HG03460 (cell line): ENCODE results near the gene GMPR2.

Experiments
- ATAC-seq: cut with Tn5 transposase; IDR thresholded peaks from one replicate; pipeline ENCODE4 v1.9.1; 2021; ENCODE audit not compliant: unreplicated experiment

GMPR2 gene

DNA sequence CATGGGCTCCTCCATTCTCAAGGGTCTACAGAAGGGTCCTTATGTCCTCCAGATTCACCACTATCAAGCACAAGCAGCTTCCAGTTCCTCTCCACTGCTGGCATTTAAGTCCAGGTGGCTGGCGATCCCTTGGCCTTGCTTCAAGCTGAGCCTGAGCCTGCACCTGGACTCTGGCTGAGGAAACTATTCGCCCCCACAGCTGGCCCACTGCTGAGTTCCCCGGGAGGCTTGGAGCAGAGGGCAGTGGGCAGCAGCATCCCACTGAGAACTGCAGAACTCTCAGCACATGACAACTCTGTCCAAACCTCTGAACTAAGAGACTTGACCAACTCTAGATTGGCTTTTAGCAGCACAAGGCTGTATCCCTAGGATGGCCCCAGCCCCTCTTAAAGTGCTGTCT lies 50.0 kb downstream of the GMPR2 start:
- no peak for ATAC-seq

DNA sequence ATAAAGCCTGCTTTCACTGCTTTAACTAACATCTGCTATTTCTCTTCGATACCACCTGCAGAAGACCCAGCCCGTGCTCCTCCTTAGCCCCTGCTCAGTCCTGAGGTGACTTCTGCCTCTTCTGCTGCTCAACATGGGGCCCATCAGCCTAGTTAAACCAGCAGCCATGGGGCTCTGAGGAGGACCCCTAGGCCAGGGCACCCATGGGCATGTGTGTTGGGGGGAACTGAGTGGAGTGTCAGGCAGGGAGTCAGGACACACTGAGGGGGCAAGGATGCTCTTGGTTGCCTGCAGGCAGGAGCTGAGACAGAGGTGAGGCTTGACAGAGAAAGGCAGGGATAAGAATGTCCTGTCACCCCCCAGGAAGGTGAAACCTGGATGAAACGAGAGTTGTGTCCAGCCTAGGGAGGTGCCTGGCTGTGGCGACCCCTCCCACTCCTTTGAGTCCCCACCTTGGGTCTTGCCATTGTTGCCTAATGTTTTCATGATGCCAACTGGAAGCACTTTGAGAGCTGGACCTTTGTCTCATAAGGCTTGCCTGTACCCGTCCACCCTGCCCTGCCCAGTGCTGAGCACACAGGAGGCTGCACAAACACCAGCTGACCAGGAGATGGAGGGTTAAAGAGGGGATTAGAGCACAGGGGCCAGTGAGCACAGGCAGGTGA lies 51.2 kb downstream of the GMPR2 start:
- ATAC-seq: no peak

DNA sequence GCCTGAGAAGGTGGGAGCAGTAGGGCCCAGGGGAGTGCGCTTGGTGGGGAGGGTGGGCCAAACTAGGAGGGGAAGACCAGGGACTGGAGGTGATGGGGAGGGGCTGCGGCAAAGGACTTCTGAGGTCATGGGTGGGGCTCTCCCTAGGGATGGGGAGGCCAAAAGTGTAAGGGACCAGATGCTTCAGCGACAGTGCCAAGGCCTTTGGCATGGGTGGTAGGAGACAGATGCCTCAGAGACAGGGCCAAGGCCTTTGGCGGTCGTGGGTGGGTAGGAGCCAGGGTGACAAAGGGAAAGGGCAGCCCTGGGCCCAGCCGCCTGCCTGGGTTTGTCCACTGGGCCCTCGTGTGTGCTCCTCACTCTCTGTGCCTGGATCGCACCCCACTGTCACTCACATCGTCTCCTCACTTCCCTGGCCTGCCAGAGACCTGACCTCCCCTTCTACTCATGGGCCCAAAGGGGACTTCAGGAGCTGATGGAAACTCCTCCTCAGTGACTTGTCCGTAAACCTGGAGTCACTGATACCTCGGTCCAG lies 51.8 kb downstream of the GMPR2 start:
- ATAC-seq: no peak

DNA sequence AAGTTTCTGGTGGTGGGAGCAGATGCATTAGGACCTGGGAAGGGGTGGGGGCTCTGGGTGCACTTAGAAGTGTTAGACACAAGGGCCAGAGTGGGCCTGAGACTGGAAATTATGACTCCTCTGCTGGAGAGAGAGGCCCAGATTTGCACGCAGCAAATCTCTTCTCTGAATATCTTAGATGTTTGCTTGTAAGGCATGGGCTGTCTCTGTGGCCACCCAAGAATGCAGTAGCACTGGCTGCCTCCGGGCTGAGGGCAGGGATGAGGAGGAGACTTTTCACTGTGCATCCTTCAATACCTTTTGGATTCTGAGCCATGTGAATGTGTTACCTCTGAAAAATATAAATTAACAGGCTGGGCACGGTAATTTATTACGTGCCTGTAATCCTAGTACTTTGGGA lies 52.6 kb downstream of the GMPR2 start:
- no peak for ATAC-seq

DNA sequence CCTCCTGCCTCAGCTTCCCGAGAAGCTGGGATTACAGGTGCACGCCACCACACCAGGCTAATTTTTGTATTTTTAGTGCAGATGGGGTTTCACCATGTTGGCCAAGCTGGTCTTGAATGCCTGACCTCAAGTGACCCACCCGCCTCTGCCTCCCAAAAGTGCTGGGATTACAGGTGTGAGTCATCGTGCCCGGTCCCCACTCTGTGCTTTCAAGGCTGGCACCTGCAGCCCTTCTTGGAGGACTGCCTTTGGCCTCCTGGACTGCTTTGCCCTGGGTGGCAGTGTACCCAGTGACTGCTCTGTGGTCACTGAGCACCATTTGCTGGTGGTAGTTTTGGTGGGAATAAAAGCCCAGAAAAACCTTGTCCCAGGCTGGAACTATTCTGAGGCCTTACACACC lies 54.3 kb downstream of the GMPR2 start:
- ATAC-seq: no peak
